HepG2 (cell line): ENCODE results near the gene TRPV6. TPM values are rescaled to one million over a fixed set of nuclear protein-coding genes. Genes with fewer than 3 reads are reported as not detected.

Experiments used
- ATAC-seq: fragments of 200-7000 bp; cut with Tn5 transposase; 3 replicates; pipeline ENCODE4 v1.9.1; 2020; ENCODE audit warnings: mild to moderate bottlenecking, moderate library complexity
- BruUV-seq: library from RNA; stranded (reverse); fragments of 400-500 nt; replicated peaks from 2 replicates; lab custom pipeline; 2021; lab: Mats Ljungman, UMichigan
- CTCF ChIA-PET: fragments of 300-600 bp; formaldehyde crosslinking; extraction: SDS; loops from one replicate; lab custom pipeline; 2021; ENCODE audit warnings: low total read pairs, inconsistent platforms, low intra/inter-chr PET ratio; lab: Yijun Ruan, JAX
- POLR2A ChIA-PET: fragments of 350-600 bp; sonication (Branson Sonifier 250); formaldehyde crosslinking; loops from one replicate; lab custom pipeline; 2020; ENCODE audit warnings: antibody characterized with exemption, inconsistent platforms; lab: Yijun Ruan, JAX
- DNase-seq: peaks from one replicate; pipeline ENCODE4 v3.0.0-alpha.2; 2015; ENCODE audit warnings: low spot score
- FAIRE-seq: peaks from 3 replicates; lab custom pipeline; 2011; peaks lifted over from hg19 to GRCh38; lab: Jason Lieb, UNC
- H2AFZ ChIP-seq: one replicate; pipeline ENCODE4 v1.6.1; 2011; ENCODE audit warnings: low read length, inconsistent platforms
- H3K27ac ChIP-seq: fragments of 300-600 bp; 3 replicates; pipeline ENCODE4 v1.8.0; 2011; ENCODE audit warnings: mixed run types, mild to moderate bottlenecking, mixed read lengths, low read length, inconsistent platforms; ENCODE audit not compliant: insufficient read depth; ENCODE audit errors: extremely low read length
- H3K27me3 ChIP-seq, 2 experiments: fragments of 200-600 bp in 1 of 2; 2 replicates in 1 of 2; 3 replicates in 1 of 2; pipeline versions ENCODE4 v1.6.0 to v1.8.0; 2011; ENCODE audit warnings: low read length in 2 of 2, mild to moderate bottlenecking in 2 of 2, moderate library complexity in 2 of 2, inconsistent platforms in 1 of 2; ENCODE audit not compliant: insufficient read depth in 2 of 2, control insufficient read depth in 1 of 2
- H3K36me3 ChIP-seq, 2 experiments: fragments of 200-600 bp in 1 of 2; replicated peaks in 1 of 2; 2 replicates in 1 of 2; 3 replicates in 1 of 2; pipeline versions ENCODE4 v1.5.1 to v1.8.0; 2011; ENCODE audit warnings: low read length in 2 of 2, inconsistent platforms in 1 of 2; ENCODE audit not compliant: insufficient read depth in 2 of 2, control insufficient read depth in 1 of 2
- H3K4me1 ChIP-seq: 2 replicates; pipeline ENCODE4 v1.5.1; 2012; ENCODE audit warnings: low read length, inconsistent platforms; ENCODE audit not compliant: insufficient read depth
- H3K4me2 ChIP-seq: 2 replicates; pipeline ENCODE4 v1.6.0; 2011; ENCODE audit warnings: low read depth, low read length, inconsistent platforms
- H3K4me3 ChIP-seq, 3 experiments: fragments of 200-600 bp in 1 of 3; sonication (generic), shearing (Covaris generic) in 1 of 3; replicated peaks in 1 of 3; 2 replicates each; pipeline ENCODE4 v1.5.1; 2011 to 2016; ENCODE audit warnings: low read length in 3 of 3, inconsistent platforms in 2 of 3, low read depth in 2 of 3, mild to moderate bottlenecking in 2 of 3, control low read depth in 1 of 3, mixed read lengths in 1 of 3; ENCODE audit not compliant: insufficient read depth in 1 of 3
- H3K79me2 ChIP-seq: one replicate; pipeline ENCODE4 v1.6.1; 2011; ENCODE audit warnings: low read length, inconsistent platforms; ENCODE audit not compliant: insufficient read depth
- H3K9ac ChIP-seq: 2 replicates; pipeline ENCODE4 v1.6.0; 2011; ENCODE audit warnings: mild to moderate bottlenecking, low read depth, low read length, inconsistent platforms; ENCODE audit not compliant: insufficient read depth
- H3K9me3 ChIP-seq: 2 replicates; pipeline ENCODE4 v1.5.1; 2012; ENCODE audit warnings: mild to moderate bottlenecking, low read length
- H4K20me1 ChIP-seq: 2 replicates; pipeline ENCODE4 v1.6.0; 2011; ENCODE audit warnings: inconsistent platforms, mild to moderate bottlenecking, low read length, moderate library complexity; ENCODE audit not compliant: insufficient read depth
- ATF1 ChIP-seq: IDR thresholded peaks from 2 replicates; pipeline ENCODE4 v1.6.1; 2016; ENCODE audit warnings: mild to moderate bottlenecking, control low read depth
- CEBPZ ChIP-seq: IDR thresholded peaks from 2 replicates; pipeline ENCODE4 v1.6.1; 2012; ENCODE audit warnings: low read length, improper control_type of control experiment
- E2F2 ChIP-seq: sonication (generic); formaldehyde crosslinking; IDR thresholded peaks from 2 replicates; pipeline ENCODE4 v1.4.0; 2020; ENCODE audit warnings: missing genetic modification reagents, borderline replicate concordance
- ELF4 ChIP-seq: sonication (generic); formaldehyde crosslinking; IDR thresholded peaks from 2 replicates; pipeline ENCODE4 v1.5.0; 2020; ENCODE audit warnings: missing genetic modification reagents, mild to moderate bottlenecking, moderate library complexity, borderline replicate concordance
- GLI4 ChIP-seq: sonication (generic); formaldehyde crosslinking; IDR thresholded peaks from 2 replicates; pipeline ENCODE4 v1.5.1; 2020; ENCODE audit warnings: missing genetic modification reagents, mild to moderate bottlenecking, moderate library complexity, borderline replicate concordance
- GZF1 ChIP-seq: sonication (generic); formaldehyde crosslinking; IDR thresholded peaks from 2 replicates; pipeline ENCODE4 v1.5.1; 2020; ENCODE audit warnings: mild to moderate bottlenecking, missing genetic modification reagents
- MTA3 ChIP-seq: sonication (generic); formaldehyde crosslinking; IDR thresholded peaks from 2 replicates; pipeline ENCODE4 v1.4.0; 2020; ENCODE audit warnings: missing genetic modification reagents
- SIN3B ChIP-seq: fragments of 150-350 bp; IDR thresholded peaks from 2 replicates; pipeline ENCODE4 v1.6.1; 2014; ENCODE audit warnings: low read length
- TOPORS ChIP-seq: sonication (generic); formaldehyde crosslinking; IDR thresholded peaks from 2 replicates; pipeline ENCODE4 v1.8.0; 2023; ENCODE audit warnings: mild to moderate bottlenecking, missing genetic modification reagents
- ZFP82 ChIP-seq: sonication (generic); formaldehyde crosslinking; IDR thresholded peaks from 2 replicates; pipeline ENCODE4 v1.5.1; 2020; ENCODE audit warnings: mild to moderate bottlenecking, missing genetic modification reagents, borderline replicate concordance
- ZNF20 ChIP-seq: sonication (generic); formaldehyde crosslinking; IDR thresholded peaks from 2 replicates; pipeline ENCODE4 v1.4.0; 2020; ENCODE audit warnings: mild to moderate bottlenecking, moderate library complexity, missing genetic modification reagents
- ZNF354B ChIP-seq: sonication (generic); formaldehyde crosslinking; IDR thresholded peaks from 2 replicates; pipeline ENCODE4 v1.8.0; 2022; ENCODE audit warnings: mild to moderate bottlenecking, missing genetic modification reagents
- ZNF430 ChIP-seq: sonication (generic); formaldehyde crosslinking; IDR thresholded peaks from 2 replicates; pipeline ENCODE4 v1.9.0; 2021; ENCODE audit warnings: mild to moderate bottlenecking, missing genetic modification reagents
- ZNF607 ChIP-seq: sonication (generic); formaldehyde crosslinking; IDR thresholded peaks from 2 replicates; pipeline ENCODE4 v1.5.1; 2020; ENCODE audit warnings: missing genetic modification reagents, mild to moderate bottlenecking, borderline replicate concordance
- ZNF720 ChIP-seq: sonication (generic); formaldehyde crosslinking; IDR thresholded peaks from 2 replicates; pipeline ENCODE4 v1.4.0; 2020; ENCODE audit warnings: missing genetic modification reagents
- ZNF780A ChIP-seq: sonication (generic); formaldehyde crosslinking; IDR thresholded peaks from 2 replicates; pipeline ENCODE4 v1.8.0; 2022; ENCODE audit warnings: mild to moderate bottlenecking, missing genetic modification reagents, moderate library complexity
- WGBS: methylation state at CpG from one replicate; pipeline ENCODE4 v1.1.6; 2017; ENCODE audit warnings: low lambda C conversion rate; 5-methylcytosine and 5-hydroxymethylcytosine counted together
- in situ Hi-C: cut with HindIII; loops from 2 replicates; pipeline ENCODE4 v1.10.0; 2017; ENCODE audit warnings: low pct_unique_long_range_greater_than_20kb; ENCODE audit not compliant: extremely low pct_ligation_motif_present
- intact Hi-C: fragments of 100-400 bp; cut with micrococcal nuclease; formaldehyde crosslinking; loops from one replicate; pipeline ENCODE4 v1.10.0; 2022; ENCODE audit not compliant: unreplicated experiment
- polyA plus RNA-seq, 8 experiments: library from polyadenylated mRNA; depleted of rRNA in 3 of 8; stranded (reverse) in 7 of 8; unstranded in 1 of 8; fragments of >200 nt; fragmentation: Illumina TruSeq in 4 of 8; extraction: Trizol in 4 of 8; gene quantifications; 2 replicates each; pipeline versions ENCODE4 v1.2.1 to v1.2.3, GENCODE V29; 2011 to 2016; ENCODE audit warnings: low read depth in 4 of 8, missing spikeins in 1 of 8, mixed read lengths in 1 of 8; ENCODE audit not compliant: insufficient read depth in 1 of 8
- total RNA-seq, 5 experiments: library from RNA; depleted of rRNA; stranded (reverse); fragments of >200 nt; fragmentation: Illumina TruSeq; extraction: Trizol; gene quantifications; 2 replicates each; pipeline ENCODE4 v1.2.3, GENCODE V29; 2016; ENCODE audit warnings: low read depth in 1 of 5
- TF ChIP-seq, protein P1 (sequence below): sonication (generic); formaldehyde crosslinking; IDR thresholded peaks from 2 replicates; pipeline ENCODE4 v1.4.0; 2020; ENCODE audit warnings: mild to moderate bottlenecking, missing genetic modification reagents
- TF ChIP-seq, protein P2 (sequence below): sonication (generic); formaldehyde crosslinking; IDR thresholded peaks from 2 replicates; pipeline ENCODE4 v1.4.0; 2020; ENCODE audit warnings: missing genetic modification reagents, mild to moderate bottlenecking, borderline replicate concordance

Gene TRPV6
- total and polyA plus RNA-seq, 2 of the 13 experiments (the other 11 are each of a cell fraction or from before 2014, with no cell fraction given): not detected

DNA sequence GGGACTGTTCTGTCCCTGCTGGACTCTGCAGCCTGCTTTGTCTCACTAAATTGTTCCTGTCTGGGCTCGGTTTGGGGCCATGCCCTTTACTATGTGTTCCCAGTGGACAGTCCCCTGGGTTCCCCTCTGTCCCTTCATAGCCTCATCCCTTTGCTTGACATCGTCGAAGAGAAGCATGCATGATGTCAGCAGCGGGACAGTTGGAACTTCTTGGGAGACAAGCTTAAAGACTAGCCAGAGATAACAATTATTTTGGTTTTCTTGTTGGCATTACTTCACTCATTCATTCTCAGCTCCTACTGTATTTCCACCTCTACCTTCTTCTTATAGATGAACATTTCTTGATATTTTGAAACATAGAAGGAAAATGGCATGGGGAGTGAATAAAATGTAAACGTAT lies 27.9 kb downstream of the TRPV6 start:
- H3K9ac ChIP-seq: no peak overlapping the region
- peaks cover 1 to 49% of the 10 kb centered on the region in 2 experiments; a peak in 3 of 5 replicates for H3K27me3 ChIP-seq
- no peak overlapping the region for H3K27ac ChIP-seq
- TF ChIP-seq SIN3B (no peak), E2F2 (CRISPR knock-in tag) (no peak), ZFP82 (CRISPR knock-in tag) (no peak), ZNF430 (CRISPR knock-in tag) (no peak), ZNF354B (CRISPR knock-in tag) (no peak), ZNF780A (CRISPR knock-in tag) (no peak), ZNF607 (CRISPR knock-in tag) (no peak), CEBPZ (no peak), ATF1 (CRISPR knock-in tag) (no peak), ZNF720 (CRISPR knock-in tag) (no peak), ELF4 (CRISPR knock-in tag) (no peak), ZNF20 (no peak), GZF1 (no peak), GLI4 (no peak), MTA3 (CRISPR knock-in tag) (no peak), TOPORS (CRISPR knock-in tag) (no peak)
- TF ChIP-seq, protein P1, sequence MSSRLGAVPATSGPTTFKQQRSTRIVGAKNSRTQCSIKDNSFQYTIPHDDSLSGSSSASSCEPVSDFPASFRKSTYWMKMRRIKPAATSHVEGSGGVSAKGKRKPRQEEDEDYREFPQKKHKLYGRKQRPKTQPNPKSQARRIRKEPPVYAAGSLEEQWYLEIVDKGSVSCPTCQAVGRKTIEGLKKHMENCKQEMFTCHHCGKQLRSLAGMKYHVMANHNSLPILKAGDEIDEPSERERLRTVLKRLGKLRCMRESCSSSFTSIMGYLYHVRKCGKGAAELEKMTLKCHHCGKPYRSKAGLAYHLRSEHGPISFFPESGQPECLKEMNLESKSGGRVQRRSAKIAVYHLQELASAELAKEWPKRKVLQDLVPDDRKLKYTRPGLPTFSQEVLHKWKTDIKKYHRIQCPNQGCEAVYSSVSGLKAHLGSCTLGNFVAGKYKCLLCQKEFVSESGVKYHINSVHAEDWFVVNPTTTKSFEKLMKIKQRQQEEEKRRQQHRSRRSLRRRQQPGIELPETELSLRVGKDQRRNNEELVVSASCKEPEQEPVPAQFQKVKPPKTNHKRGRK (CRISPR knock-in tag): no peak
- TF ChIP-seq, protein P2, sequence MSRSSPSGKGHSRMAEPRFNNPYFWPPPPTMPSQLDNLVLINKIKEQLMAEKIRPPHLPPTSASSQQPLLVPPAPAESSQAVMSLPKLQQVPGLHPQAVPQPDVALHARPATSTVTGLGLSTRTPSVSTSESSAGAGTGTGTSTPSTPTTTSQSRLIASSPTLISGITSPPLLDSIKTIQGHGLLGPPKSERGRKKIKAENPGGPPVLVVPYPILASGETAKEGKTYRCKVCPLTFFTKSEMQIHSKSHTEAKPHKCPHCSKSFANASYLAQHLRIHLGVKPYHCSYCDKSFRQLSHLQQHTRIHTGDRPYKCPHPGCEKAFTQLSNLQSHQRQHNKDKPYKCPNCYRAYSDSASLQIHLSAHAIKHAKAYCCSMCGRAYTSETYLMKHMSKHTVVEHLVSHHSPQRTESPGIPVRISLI (CRISPR knock-in tag): no peak
- DNase-seq (no peak), ATAC-seq (no peak), FAIRE-seq (no peak)
- no peaks in the 10 kb centered on the region for H3K4me1 ChIP-seq
- ChIA-PET POLR2A (no interaction called here), CTCF (no interaction called here)
- 7% methylated on average over 5 of the region's 5 CpGs for WGBS
- no peak overlapping the region for H3K4me3 ChIP-seq
- H3K4me2 ChIP-seq: no peak overlapping the region
- no peak overlapping the region for H2AFZ ChIP-seq
- H3K36me3 ChIP-seq: no peaks in the 10 kb centered on the region
- intact Hi-C loops: loop anchor here (2.0 kb wide), 1 partner anchor 357 kb away; no protein-coding TSS in a partner anchor
- no peaks in the 10 kb centered on the region for H4K20me1 ChIP-seq
- no TSS peak for BruUV-seq
- no peaks in the 10 kb centered on the region for H3K9me3 ChIP-seq
- H3K79me2 ChIP-seq: no peaks in the 10 kb centered on the region
- in situ Hi-C loops: no loop called here
